ENCODE measurements around the gene CPED1.
"Not testable (repeated sequence)": the region's sequence is repeated elsewhere in the genome, so short reads cannot be mapped to it uniquely, and the experiment has no call there.

CPED1 gene

GRCh38 chr7:120981117-120981516, 7.4 kb upstream of the CPED1 start:
- DNase-seq (ENCODE audit: insufficient read length, low spot score): no peak
- FAIRE-seq: no peak
- no peak for TF ChIP-seq CTCF (IDR thresholded peaks at IDR 0.05; ENCODE audit: insufficient read depth, missing control alignments)

- no peak for TF ChIP-seq CTCF (IDR thresholded peaks at IDR 0.05; ENCODE audit: insufficient read depth, missing control alignments)
- FAIRE-seq: no peak
- DNase-seq (ENCODE audit: insufficient read length, low spot score): no peak
These were observed 6.5 kb upstream of the CPED1 start for GRCh38 chr7:120981888-120982615.

GRCh38 chr7:120983592-120983991, 4.9 kb upstream of the CPED1 start:
- FAIRE-seq: not testable (repeated sequence)

GRCh38 chr7:120984406-120984805, 4.1 kb upstream of the CPED1 start:
- no peak for FAIRE-seq
- no peak for TF ChIP-seq CTCF (IDR thresholded peaks at IDR 0.05; ENCODE audit: insufficient read depth, missing control alignments)

More at GRCh38 chr7:120983592-120983991, 4.9 kb upstream of the CPED1 start:
- not testable (repeated sequence) for DNase-seq (ENCODE audit: insufficient read length, low spot score)

GRCh38 chr7:120985130-120985758, 3.3 kb upstream of the CPED1 start:
- no peak for FAIRE-seq
- no peak for TF ChIP-seq CTCF (IDR thresholded peaks at IDR 0.05; ENCODE audit: insufficient read depth, missing control alignments)
- DNase-seq (ENCODE audit: insufficient read length, low spot score): no peak

More at GRCh38 chr7:120984406-120984805, 4.1 kb upstream of the CPED1 start:
- DNase-seq (ENCODE audit: insufficient read length, low spot score): no peak

GRCh38 chr7:120985839-120986238, 2.7 kb upstream of the CPED1 start:
- DNase-seq (ENCODE audit: insufficient read length, low spot score) (no peak), FAIRE-seq (no peak)
- TF ChIP-seq CTCF (IDR thresholded peaks at IDR 0.05; ENCODE audit: insufficient read depth, missing control alignments): no peak

- FAIRE-seq (no peak), DNase-seq (ENCODE audit: insufficient read length, low spot score) (no peak)
- TF ChIP-seq CTCF (IDR thresholded peaks at IDR 0.05; ENCODE audit: insufficient read depth, missing control alignments): no peak
These were observed 1.9 kb upstream of the CPED1 start for GRCh38 chr7:120986650-120987049.
